ENCODE measurements around the gene BCAP29.

Gene BCAP29

DNA sequence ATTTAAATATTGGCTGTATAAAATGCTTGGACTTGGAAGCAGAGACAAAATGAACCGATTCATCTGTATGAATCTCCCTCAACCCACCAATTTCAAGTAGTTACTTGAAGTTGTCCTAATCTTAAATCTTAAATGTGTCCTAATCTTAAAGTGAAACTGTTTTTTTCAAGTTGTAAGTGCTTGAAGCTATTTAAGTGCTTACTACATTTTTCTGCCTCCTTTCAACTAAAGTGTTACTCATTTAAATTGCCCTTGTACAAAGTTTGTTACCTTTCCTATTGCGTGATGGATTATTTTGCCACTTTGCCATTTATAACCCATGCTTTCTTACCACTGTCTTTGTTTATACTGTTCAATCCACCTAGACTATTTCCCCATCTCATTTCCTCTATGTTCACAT is 2.8 kb downstream of the BCAP29 start:
- no peak for DNase-seq

DNA sequence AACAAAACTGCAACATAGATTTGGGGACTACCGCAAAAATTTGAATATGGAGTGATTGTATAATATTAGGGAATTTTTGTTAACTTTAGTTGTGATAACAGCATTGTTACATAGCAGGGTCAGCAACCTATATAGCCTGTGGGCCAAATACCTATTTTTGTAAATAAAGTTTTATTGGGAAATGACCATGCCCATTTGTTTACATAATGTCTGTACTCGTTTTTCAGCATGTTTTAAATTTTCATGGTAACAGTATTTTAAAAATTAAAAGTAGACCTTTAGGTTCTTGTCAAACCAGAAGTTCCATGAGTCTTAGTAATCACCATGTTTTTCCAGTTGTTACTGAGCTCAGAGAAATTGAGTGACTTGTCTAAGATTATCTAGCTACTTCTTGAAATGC is 4.7 kb downstream of the BCAP29 start:
- no peak for DNase-seq

DNA sequence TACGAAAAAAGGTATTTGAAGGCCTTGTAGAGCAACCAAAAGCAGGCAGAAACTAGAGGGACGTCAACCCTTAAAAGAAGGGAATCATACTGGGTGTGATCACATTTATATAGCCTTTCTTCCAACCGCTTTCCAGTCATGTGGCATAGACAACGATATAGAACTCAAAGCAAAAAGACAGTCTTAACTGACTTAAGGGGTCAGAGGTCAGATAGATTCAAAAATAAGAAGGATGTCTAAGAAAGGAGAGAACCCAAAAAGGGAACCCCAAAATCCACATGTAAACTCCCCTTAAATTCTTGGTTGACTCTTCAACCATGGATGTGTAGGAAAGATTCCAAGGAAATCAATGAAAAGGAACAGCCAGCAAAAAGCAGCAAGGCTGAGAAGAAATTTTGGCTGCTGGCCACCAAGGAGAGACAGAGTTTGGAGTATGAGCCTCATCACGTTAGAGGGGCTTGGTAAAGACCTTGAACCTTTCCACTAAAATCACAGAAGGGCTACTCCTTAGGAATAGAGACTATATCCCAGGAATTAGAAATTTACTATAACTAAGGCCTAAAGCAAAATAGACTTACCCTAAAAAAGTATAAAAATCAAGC is 8.6 kb downstream of the BCAP29 start:
- DNase-seq: no peak

DNA sequence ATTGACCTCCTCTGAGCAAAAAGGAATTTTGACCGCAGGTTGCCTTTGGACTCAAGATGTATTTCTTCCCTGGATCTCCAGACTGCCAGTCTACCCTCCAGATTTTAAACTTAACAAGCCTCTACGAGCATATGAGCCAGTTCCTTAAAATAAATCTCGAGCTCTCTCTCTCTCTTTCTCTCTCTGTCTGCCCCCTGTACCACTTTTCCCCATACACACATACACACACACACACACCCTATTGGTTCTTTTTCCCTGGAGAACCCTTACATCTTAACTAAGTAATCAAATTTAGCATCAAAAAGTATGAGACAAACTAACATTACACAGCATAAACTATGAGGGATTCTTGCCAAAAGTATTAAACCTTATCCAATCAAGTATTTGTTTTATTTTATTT is 11.4 kb downstream of the BCAP29 start:
- no peak for DNase-seq

DNA sequence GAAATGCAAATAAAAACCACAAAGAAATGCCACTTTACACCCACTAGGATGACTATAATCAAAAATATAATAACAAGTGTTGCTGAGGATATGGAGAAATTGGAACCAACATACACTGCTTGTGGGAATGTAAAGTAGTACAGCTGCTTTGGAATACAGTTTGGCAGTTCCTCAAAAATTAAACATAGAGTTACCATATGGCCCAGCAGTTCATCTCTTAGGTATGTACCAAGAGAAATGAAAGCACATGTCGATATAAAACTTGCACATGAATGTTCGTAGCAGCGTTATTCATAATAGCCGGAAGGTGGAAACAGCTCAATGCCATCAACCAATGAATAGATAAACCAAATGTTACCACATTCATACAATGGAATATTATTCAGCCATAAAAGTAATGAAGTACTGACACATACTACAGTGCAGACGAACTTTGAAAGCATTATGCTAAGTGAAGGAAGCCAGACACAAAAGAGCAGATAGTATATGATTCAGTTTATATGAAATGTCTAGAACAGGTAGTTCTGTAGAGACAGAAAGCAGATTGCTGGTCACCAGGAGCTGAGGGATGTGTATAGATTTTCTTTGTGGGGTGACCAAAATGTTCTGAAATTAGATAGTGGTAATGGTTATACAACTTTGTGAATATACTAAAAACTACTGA is 12.4 kb downstream of the BCAP29 start:
- no peak for DNase-seq

DNA sequence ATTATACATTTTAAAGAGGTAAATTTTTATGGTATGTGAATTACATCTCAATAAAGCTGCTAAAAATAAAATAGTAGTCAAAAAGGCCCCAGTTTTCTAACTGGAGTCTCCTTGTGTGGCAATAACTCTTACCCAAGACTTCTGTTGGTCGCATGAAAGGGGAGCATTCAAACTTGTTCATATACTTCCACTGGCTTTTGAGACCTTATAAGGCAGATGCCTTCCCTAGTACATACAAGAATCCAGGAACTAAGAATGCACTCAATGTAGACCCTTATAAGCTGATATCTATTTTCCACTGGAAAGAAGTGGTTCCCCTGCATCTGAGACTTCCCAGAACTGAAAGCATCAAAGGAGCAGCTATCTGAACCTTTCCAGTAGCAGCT is 13.0 kb downstream of the BCAP29 start:
- DNase-seq: no peak

DNA sequence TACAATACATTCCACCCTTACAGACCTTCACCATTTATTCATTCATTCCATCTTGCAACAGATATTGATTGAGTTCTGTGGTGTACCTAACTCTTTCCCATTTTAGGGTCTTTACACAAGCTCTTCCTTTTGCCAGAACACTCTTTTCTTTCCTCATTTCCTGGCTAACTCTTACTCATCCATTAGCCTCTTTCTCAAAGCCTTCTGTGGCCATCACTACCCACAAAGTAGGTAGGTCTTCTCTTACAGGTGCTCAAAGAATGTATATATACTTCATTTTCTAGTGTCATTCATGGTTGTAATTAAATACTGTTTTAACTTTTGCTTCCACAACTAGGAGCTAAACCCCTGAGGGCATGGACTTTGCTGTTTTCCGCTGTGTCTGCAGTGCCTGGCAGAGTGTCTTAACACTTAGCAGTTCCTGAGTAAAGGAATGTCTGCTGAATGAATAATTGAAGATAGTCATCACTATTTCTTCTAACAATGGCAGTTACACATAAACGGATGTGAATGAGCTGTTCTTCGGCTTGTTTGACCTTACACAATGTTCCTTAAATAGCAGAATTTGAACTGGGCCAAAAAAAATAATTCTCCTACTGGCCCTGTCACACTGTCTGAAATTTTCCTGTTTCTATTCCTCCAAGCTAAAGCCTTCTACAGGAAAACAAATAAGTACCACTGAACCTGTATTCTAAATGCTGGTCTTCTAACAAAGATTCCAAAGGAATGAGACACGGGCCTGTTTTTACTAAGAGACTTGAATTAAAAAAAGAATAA is 15.1 kb downstream of the BCAP29 start:
- DNase-seq: no peak

DNA sequence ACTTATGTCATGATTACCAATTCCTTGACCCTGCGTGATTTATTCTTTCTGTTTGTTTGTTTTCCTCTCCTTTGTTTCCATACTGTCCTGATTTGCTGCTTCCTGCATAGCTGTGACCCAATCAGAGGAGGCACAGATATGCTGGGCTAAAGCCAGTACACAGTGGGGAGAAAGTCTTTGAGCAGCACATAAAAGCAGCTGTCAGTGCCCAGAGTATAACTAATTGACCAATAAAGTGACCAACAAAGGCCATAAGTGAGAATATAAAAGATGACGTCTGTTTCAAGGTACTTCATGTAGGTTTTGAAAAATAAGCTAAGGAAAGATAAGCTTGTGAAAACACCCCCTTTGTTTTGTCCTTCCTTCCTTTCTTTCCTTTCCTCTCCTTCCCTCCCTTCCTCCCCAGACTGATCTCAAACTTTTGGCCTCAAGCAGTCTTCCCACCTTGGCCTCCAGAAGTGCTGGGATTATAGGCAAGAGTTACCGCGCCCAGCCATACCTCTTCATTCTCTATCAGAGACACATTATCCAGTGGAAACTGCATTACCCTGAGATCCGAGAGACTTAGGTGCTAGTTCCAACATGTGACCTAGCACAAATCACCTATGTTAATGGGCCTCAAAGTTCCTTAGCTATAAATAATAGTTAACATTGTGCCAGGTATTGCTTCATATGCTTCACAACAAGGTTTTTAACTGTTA is 17.0 kb downstream of the BCAP29 start:
- no peak for DNase-seq

DNA sequence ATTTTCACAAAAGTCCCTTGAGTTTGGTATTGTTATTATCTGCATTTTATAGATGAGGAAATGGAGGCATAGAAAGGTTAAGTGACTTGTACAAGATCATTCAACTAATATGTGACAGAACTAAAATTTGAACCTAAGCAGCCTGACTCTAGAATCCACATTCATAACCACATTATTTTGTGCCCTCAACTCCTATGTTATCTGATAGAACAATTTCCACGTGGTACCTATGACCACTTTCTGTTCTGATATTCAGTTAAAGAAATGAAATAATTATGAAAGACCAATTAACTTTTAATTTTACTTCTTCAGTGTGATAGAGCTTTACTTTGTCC is 17.5 kb downstream of the BCAP29 start:
- no peak for DNase-seq

DNA sequence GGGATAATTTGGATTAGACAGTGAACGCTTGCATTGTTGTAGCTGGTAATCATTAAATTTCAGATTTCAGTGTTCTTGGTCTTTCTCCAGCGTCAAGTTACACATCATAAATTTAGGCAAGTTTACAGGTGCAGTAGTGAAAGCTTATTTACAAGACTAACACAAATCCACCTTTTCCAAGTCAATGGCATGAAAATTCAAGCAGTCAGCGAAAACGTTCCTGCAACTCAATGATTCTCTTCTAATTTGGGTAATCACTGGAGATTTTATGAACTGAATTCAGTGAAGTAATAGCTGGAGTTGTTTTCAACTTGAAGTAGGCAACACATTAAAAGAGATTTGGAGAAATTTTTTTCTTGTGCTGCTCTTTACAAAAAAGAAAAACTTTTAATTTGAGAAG is 17.9 kb downstream of the BCAP29 start:
- no peak for DNase-seq

DNA sequence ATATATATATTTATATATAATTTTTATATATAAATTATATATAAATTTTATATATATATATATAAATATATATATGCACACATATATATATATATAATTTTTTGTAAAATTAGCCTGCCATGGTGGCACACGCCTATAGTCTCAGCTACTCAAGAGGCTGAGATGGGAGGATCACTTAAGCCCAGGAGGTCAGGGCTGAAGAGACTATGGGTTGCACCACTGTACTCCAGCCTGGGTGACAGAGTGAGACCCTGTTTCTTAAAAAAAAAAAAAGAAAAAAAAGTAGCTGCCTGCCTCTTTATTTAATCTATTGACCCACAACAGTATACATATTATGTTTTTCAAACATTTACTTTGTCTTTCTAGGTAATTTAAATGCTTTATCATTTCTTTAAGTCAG is 19.2 kb downstream of the BCAP29 start:
- no peak for DNase-seq

DNA sequence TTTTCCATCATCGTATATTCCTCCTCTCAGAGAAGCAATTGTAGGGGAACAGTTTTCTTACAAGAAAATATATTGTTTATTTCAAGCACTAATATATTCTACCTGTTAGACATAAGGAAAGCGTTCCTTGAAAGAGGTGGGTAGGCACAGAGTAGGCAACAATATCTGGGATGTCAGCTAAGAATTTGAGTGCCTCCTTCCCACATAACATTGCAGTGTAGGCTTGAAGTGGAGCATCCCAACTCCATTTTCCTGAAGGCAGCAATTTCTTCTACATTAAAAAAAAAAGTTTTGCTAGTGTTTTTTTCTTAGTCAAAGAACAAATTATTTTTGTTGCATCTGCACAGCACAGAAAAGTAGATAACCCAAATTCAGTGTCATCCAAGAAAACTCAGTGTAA is 20.8 kb downstream of the BCAP29 start:
- DNase-seq: no peak

DNA sequence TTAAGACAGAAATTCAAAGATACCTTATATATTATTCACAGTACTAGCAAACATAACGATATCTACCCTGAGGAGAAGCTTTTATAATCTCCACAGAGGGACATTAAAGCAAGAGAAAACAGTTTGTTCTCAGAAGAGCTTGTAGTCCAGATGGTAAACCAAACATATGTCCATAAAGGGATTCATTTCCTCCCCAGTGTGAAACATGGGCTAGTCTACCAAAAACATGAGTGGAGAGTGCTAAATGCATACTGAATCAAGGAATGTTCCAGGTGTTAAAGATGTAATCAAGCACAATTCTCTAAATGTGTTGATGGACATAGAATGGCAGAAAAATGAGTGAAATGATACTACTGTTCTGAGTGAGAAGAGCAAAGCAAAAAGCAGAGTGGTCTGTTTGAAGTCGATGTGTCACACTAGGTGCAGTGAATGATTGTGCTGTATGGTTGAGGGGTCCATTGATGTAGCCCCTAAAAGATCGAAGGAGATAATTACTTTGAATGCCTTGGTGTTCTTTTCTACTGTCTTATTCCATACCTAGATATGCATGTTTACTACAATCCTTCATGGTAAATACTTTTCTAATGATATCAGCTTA is 25.3 kb downstream of the BCAP29 start:
- no peak for DNase-seq

DNA sequence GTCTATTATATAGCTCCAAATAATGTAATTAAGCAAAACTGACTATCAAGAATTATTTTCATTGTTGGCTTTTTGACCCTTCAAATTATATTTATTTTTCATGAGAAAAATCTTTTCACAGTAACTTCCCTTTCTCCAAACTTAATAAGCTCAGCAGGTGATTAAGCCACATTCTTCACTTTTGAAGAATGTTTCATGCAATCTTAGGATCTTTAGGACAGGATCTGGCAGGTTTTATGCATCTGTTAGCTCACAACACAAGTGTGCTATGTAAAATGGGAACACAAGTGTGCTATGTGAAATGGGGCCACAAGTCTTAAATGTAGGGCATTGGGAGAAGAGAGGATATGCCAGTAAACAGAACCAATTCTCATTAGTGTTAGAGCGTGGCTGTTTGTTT is 26.3 kb downstream of the BCAP29 start:
- DNase-seq: no peak

DNA sequence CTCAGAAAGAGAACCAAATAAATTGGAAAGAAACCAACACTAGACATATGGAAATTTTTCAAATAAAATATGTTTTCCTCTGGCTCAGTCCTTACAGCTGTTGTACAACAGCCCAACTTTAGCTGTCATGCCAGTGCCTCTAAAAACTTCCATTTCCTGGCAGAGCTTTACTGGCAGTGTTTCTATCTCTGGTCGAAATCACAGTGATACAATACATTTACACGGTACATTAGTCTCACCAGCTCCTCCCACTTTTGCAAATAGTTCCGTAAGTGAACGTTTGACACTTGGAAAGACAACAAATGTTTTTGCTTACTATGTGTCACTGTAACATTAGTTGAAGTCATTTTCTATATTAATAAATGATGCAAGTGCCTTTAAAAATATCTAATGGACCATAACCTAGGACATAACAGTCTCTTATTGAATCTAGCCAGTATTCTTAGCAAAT is 29.8 kb downstream of the BCAP29 start:
- DNase-seq: no peak

DNA sequence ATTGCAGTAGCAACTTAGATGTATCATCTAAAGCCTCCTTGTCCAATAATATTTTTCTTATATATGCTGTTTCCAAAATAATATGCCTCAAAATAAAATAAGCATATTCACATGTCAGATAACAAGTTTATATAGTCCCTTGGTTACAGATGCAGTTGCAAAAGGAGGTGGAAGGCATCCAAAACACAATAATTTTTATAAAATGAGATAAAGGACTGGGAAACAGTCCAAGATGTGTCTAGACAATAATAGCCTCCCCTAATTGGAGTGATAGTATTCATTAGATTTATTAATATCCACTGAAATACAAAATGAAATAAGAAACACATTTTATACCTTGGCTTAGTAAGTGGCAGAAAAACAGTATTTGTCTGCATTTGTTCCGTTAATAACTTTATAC is 30.3 kb downstream of the BCAP29 start:
- DNase-seq: no peak

DNA sequence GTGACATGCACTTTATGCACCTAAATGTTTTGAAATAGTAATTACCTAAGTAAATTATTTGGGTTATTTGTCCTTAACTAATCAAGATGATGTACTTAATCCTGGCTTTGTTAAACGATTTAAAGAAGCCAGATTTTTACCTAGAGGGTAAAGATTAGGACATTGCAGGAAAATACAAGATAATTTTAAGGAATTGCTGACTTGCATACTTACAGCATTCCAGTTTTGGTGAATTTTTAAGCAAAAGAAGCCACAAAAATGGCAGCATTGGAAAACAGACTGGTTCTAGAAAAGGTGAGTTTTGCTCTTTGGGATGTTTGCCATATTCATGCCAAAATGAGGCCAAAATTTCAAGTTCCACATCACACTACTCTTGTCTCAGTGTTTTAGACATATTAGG is 33.4 kb downstream of the BCAP29 start:
- no peak for DNase-seq

DNA sequence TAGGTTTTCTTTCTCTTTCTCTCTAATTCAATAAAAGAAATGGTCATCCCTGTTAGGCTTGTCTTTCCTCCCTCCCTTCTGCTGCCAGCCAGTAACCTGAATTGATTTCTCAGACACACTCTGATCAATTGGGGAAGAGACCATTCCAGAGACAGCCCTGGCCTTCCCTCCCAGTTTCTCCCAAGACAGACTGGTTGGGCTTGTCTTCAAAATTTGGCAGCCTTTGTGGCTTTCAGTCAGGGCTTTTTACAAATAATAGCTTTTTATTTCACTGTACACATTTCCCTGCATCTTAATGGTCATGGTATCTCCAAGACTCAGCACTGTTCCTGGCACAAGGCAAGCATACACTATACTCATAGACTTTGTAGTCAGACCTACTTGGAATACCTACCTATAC is 33.9 kb downstream of the BCAP29 start:
- DNase-seq: no peak

DNA sequence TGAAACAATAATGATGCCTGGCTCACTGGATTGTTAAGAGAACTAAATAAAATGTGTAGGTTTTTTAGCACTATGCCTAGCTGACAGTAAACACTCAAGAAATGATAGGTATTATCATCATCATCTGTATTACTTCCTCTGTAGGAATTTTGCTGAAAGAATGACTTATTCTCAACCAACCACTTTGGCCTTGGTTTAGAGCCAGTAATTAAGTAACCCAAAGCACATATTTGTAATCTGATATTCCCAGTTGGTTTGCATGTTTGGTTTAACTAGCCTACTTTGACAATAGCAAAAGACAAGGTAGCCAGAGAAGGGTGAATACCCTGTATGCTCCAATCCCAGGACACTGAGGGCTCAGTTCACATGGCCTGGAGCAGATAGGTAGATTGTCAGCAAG is 34.4 kb downstream of the BCAP29 start:
- DNase-seq: no peak

DNA sequence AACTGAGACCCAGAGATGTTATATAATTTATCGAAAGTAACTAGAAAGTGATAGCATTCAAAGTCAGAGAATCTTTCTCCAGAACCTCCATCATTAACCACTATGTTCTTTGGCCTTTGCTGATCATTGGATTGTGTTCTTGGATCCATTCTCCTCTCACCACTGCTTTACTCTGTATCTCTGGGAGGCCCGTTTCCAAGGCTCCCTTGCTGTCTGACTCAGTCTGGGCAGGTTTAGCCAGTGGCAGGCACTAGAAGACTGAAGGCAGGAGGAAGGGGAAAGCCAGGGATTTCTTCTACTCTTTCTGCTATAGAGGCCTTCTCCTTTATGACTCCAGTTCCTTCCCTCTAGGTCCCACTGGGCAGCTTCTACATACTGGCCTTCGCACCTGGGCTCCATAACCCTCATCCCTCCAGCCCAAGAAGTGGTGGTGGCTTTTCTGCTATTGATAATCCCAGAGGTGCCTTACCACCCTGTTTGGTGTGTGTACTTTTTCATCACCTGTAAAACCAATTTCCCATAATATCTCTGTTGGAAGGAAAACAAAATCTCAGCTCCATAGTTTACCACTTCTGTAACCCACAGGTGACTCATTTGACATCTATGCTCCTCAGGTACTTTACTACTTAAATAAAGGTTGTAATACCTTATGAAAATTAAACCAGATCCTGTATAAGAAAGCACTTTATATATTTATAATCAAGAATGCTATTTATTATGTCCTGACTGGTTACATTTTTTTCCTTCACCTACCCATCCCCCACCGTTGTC is 36.0 kb downstream of the BCAP29 start:
- DNase-seq: no peak

DNA sequence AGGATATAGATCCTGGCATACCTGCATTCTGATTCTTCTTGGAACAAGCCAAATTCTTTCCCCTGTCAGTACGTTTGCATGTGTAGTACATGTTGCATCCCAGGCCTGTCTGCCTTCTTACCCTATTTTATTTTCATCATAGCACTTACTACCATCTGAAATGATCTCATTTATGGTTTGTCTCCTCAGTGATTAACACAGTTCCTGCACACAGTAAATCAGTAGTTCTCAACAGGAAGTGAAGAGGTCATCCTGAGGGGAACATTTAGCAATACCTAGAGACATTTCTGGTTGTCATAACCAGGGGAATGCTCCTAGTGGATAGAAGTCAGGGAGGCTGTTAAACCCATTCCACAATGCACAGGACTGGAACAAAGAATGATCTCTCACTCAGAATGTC is 42.4 kb downstream of the BCAP29 start:
- DNase-seq: no peak

DNA sequence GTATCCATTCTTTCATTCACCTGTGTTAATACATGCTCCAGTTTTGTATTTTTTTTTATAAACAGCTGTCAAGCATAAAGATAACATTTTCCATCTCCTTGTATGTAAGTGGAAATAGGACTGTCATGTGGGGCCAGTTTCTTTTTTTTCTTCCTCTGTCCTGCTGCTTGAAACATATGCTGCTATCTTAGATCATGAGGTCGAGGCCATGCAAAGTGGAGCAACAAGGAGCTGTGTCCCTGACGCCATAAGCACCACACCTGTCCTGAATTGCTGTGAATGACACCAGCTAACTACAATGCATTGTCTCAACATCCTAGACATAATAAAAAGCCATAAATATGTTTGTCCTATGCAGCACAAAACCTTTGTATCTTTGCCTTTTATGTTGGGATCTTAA is 42.8 kb downstream of the BCAP29 start:
- DNase-seq: no peak

DNA sequence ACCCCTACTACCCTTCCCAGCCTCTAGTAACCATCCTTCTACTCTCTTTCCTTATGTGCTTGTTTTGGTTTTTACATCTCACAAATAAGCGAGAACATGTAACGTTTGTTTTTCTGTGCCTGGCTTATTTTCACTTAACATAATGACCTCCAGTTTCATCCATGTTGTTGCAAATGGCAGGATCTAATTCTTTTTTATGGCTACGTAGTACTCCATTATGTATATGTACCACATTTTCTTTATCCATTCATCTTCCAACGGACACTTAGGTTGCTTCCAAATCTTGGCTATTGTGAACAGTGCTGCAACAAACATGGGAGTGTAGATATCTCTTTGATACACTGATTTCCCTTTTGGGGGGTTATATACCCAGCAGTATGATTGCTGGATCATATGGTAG is 47.0 kb downstream of the BCAP29 start:
- DNase-seq: no peak

Measured in CD4-positive, alpha-beta T cell treated with Interleukin-6 for 4 hours (primary cell).